K562 (cell line): ENCODE data around the gene LAPTM5. TPM values are rescaled to one million over a fixed set of nuclear protein-coding genes. Genes with fewer than 3 reads are reported as not detected.

Source experiments
- ATF1 ChIP-seq, 2 experiments: fragments of 450-650 bp in 1 of 2; IDR thresholded peaks; 2 replicates each; pipeline ENCODE4 v1.6.1; 2016; ENCODE audit warnings: missing compliant biosample characterization in 1 of 2, missing genetic modification characterization in 1 of 2
- CBX8 ChIP-seq: fragments of 200-600 bp; sonication (generic); IDR thresholded peaks from 2 replicates; pipeline ENCODE4 v1.6.1; 2012; ENCODE audit warnings: borderline replicate concordance, mixed run types, low read depth, mild to moderate bottlenecking, moderate library complexity, mixed read lengths, low read length, control low read depth, inconsistent platforms; ENCODE audit not compliant: poor library complexity, severe bottlenecking; ENCODE audit errors: extremely low read depth
- CEBPB ChIP-seq: fragments of 450-650 bp; IDR thresholded peaks from 2 replicates; pipeline ENCODE4 v1.6.1; 2016; ENCODE audit warnings: missing genetic modification characterization, missing compliant biosample characterization
- DPF2 ChIP-seq: fragments of 450-650 bp; IDR thresholded peaks from 2 replicates; pipeline ENCODE4 v1.6.1; 2016
- HOMEZ ChIP-seq: fragments of 250-450 bp; sonication (Bioruptor Pico); IDR thresholded peaks from 2 replicates; pipeline ENCODE4 v1.4.0; 2020; ENCODE audit warnings: mild to moderate bottlenecking, moderate library complexity
- NKRF ChIP-seq: fragments of 450-650 bp; IDR thresholded peaks from 2 replicates; pipeline ENCODE4 v1.6.1; 2016; ENCODE audit warnings: borderline replicate concordance
- PKNOX1 ChIP-seq: fragments of 450-650 bp; IDR thresholded peaks from 2 replicates; pipeline ENCODE4 v1.6.1; 2016
- SP1 ChIP-seq: sonication (generic); formaldehyde crosslinking; IDR thresholded peaks from 2 replicates; pipeline ENCODE4 v1.8.1; 2022; ENCODE audit warnings: mild to moderate bottlenecking, missing genetic modification reagents
- TSHZ1 ChIP-seq: fragments of 250-450 bp; sonication (Bioruptor Pico); IDR thresholded peaks from 2 replicates; pipeline ENCODE4 v1.4.0; 2020; ENCODE audit warnings: mild to moderate bottlenecking, moderate library complexity
- ZC3H4 ChIP-seq: sonication (generic); formaldehyde crosslinking; IDR thresholded peaks from 2 replicates; pipeline ENCODE4 v1.9.0; 2021; ENCODE audit warnings: missing genetic modification reagents, borderline replicate concordance
- polyA plus RNA-seq, 8 experiments: library from polyadenylated mRNA; depleted of rRNA in 4 of 8; stranded (reverse) in 5 of 8; unstranded in 3 of 8; fragments of >200 nt; fragmentation: Nextera tagmentation in 2 of 8; fragmentation: Illumina TruSeq in 1 of 8; extraction: Ambion mirVana in 2 of 8; extraction: Trizol in 1 of 8; gene quantifications; 2 replicates each; pipeline versions ENCODE4 v1.2.1 to v1.2.3, GENCODE V29; 2011 to 2014; ENCODE audit warnings: inconsistent platforms in 1 of 8, missing spikeins in 1 of 8
- total RNA-seq, 7 experiments: library from RNA; depleted of rRNA in 6 of 7; stranded (reverse); fragments of >200 nt in 6 of 7; fragmentation: Illumina TruSeq in 2 of 7; extraction: Trizol in 2 of 7; gene quantifications; 2 replicates each; pipeline versions ENCODE4 v1.2.1 to v1.2.3, GENCODE V29; 2011 to 2021; ENCODE audit warnings: low replicate concordance in 1 of 7

Gene LAPTM5
- total and polyA plus RNA-seq, 9 of the 15 experiments (the other 6 are each of a cell fraction or from before 2014, with no cell fraction given): 2.4 to 47.3 (median 20.3) TPM

- TF ChIP-seq PKNOX1: peak; percentile 62
- TF ChIP-seq HOMEZ (CRISPR knock-in tag): no peak
- TF ChIP-seq NKRF: no peak
- TF ChIP-seq ATF1 (CRISPR knock-in tag; IDR thresholded peaks at IDR 0.05): no peak
- no peak for TF ChIP-seq ATF1 (tag; IDR thresholded peaks at IDR 0.05)
- no peak for TF ChIP-seq CBX8
- no peak for TF ChIP-seq SP1
- no peak for TF ChIP-seq ZC3H4 (CRISPR knock-in tag)
- no peak for TF ChIP-seq TSHZ1 (CRISPR knock-in tag)
- TF ChIP-seq CEBPB (tag): no peak
- no peak for TF ChIP-seq DPF2
Measured at GRCh38 chr1:30782361-30783255, 25.0 kb upstream of the LAPTM5 start (continued).
